Forelimb muscle (tissue), 1 donor: ENCODE results near the gene NAXE. TPM values are rescaled to one million over a fixed set of nuclear protein-coding genes. Genes with fewer than 3 reads are reported as not detected.
"Not testable (repeated sequence)": the region's sequence is repeated elsewhere in the genome, so short reads cannot be mapped to it uniquely, and the experiment has no call there.

Experiments used
- DNase-seq: peaks from one replicate; pipeline ENCODE4 v3.0.0-alpha.2; 2013; ENCODE audit warnings: low read depth
- polyA plus RNA-seq: library from polyadenylated mRNA; unstranded; fragments of 120-200 nt; gene quantifications from one replicate; pipeline ENCODE4 v1.2.1, GENCODE V29; 2013; ENCODE audit not compliant: insufficient read length

Gene NAXE
- polyA plus RNA-seq = 26.2 TPM

GRCh38 chr1:156591432-156592157 lies at the start of gene NAXE:
NAXE (plus strand) TSS chr1:156591776; CDS start chr1:156591805, 29 bp downstream.
- DNase-seq = peak; percentile 25

DNA sequence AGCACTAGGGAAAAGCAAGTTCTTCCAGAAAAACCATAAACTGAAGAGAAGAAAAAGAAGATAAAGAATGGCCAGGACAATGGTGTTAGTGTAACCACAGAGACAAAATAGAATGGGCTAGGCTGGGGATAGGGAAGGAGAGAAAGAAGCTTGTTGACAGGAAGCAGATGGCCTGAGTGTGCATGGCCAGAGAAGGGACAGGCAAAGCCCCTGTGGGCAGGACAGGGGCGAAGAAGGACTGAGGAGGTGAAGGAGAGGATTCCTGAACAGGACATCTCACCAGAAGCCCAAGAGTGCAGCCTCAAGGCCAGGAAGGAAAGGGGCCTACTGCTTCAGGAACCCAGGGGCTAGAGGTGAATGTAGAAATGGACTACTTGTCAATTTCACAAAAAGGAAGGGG lies 48.5 kb upstream of the NAXE start:
- no peak for DNase-seq

DNA sequence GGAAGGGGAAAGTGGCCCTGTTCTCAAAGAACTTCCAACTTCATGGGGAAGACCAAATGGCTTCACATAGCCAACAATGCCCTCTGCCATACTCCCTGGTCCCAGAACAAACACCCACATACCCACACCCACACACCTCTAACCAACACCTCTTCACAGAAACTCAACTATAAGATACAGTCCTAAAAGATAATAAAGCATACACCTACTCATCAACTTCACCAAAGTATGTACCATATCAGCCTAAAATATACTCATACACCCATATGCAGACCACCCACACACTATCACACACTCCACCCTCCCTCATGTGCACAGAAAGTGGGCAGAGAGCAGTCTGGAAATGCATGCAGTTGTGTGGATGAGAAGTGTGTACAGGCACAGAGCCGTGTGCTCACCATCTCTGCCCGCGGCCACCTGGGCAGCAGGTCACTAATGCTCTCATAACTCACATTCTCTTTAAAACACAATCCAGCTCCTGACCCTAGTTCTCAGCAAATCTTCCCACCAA lies 46.9 kb upstream of the NAXE start:
- no peak for DNase-seq

- DNase-seq = no peak
Measured at GRCh38 chr1:156546267-156546666, 45.3 kb upstream of the NAXE start.

GRCh38 chr1:156547434-156547833 lies 44.1 kb upstream of the NAXE start:
- no peak for DNase-seq

DNA sequence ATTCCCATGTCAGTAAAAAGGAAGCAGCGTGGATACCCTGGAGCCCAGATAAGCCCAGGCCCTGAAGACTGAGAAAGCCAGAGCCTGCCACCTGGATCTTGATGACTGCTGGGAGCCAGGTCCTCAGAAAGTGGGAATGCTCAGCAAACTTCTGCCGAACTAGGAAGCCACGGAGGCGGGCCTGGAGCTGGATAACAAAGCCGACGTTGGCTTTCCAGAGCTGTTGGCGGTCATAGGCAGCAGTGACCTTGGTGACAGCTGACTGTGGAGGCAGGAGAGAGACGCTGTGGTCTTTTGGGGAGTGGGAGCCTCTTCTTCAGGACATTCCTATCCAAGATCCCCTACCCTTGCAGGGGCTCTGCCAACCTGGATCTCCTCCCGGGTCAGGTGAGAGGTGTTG lies 43.6 kb upstream of the NAXE start:
- no peak for DNase-seq

DNA sequence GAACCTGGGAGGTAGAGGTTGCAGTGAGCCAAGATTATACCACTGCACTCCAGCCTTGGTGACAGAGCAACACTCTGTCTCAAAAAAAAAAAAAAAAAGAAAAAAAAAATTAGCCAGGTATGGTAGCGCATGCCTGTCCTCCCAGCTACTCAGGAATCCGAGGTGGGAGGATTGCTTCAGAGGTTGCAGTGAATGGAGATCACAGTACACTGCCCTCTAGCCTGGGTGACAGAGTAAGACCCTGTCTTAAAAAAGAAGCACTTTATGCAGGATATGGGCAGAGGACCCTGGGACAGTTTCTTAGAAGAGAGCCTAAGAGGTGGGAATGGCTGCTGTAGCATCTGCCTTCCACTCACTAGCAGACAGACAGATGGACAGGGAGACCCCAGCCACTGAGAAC lies 42.2 kb upstream of the NAXE start:
- DNase-seq = no peak

DNA sequence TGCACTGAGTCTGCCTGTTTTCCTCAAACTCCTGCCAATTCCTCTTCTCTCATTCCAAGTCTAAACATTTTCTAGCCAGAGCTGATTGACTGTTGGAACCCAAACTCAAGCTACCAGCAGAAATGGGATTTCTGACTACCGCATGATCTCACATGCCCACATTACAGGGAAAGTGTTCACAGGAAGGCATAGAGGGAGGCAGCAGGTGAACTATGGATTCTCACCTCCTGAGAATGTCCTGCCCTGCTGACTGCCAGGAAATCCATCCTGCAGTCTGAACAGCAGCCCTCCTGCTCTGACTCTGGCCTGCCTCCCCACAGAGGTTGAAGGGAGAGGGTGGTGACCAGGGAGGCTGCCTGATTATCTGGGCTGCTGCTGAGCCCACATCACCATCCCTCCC lies 41.7 kb upstream of the NAXE start:
- DNase-seq = no peak

GRCh38 chr1:156550346-156550745 lies 41.2 kb upstream of the NAXE start:
- DNase-seq = no peak

GRCh38 chr1:156551066-156551643 lies 40.4 kb upstream of the NAXE start:
- no peak for DNase-seq

GRCh38 chr1:156551869-156552268 lies 39.7 kb upstream of the NAXE start:
- no peak for DNase-seq

GRCh38 chr1:156552518-156552917 lies 39.1 kb upstream of the NAXE start:
- no peak for DNase-seq

DNA sequence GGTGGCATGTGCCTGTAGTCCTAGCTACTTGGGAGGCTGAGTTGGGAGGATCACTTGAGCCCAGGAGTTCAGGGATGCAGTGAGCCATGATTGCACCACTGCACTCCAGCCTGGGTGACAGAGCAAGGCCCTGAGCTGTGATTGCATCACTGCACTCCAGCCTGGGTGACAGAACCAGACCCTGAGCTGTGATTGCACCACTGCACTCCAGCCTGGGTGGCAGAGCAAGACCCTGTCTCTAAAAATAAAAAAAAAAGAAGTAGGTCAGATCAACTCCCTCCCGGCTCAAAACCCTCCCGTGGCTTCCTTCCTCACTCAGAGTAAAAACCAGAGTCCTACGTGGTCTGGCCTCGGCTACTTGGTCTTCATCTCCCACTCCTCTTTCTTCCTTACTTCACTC lies 38.6 kb upstream of the NAXE start:
- DNase-seq = not testable (repeated sequence)

DNA sequence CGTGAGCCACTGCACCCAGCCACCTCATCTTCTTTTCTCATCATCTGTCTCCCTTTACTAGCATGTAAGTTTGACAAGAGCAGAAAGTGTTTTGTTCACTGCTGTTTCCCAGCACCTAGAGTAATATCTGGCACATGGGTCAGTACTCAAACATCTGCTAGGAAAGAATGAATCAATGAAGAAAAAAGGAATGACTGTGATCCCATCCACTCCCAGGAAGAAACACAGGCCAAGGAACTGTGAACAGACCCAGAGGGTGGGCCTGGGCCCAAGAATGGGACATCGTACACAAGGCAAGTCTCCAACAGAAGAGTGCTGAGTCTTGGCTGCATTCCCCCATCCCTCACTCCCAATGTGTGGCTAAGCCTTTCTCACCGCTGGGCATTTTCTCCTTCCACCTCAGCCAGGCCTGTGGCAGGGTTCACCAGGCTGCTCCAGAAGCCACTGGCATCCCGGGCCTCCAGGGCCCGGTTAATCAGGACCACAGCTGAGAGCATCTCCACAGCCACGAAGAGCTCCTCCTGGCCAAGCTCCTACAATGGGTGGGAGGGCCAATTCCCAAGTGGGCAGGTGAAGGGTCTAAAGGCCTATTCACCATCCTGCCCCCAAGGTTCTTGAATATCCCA lies 37.6 kb upstream of the NAXE start:
- peak; percentile 28 for DNase-seq

- DNase-seq = no peak
Measured at GRCh38 chr1:156554971-156555370, 36.6 kb upstream of the NAXE start.

- DNase-seq = no peak
Measured at GRCh38 chr1:156555715-156556114, 35.9 kb upstream of the NAXE start.

DNA sequence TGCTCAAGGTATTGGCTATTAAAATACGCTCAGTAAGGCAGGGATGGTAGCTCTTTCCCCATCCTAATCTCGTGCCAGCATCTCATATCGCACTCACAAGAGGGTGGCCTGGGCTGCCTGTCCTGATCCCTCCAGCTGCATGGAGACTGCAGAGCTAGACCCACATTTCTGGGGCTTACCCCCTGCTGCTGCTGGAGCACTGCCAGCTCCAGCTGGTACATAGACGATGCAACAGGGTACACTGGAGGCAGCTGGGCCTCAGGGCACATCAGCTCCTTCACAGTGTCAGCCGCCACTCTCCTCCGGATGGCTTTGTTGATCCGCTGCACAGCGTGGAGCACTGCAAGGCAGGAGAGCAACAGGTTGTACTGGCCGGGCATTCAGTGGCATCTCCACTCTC lies 35.2 kb upstream of the NAXE start:
- DNase-seq = no peak

- no peak for DNase-seq
Measured at GRCh38 chr1:156559086-156559796, 32.3 kb upstream of the NAXE start.

DNA sequence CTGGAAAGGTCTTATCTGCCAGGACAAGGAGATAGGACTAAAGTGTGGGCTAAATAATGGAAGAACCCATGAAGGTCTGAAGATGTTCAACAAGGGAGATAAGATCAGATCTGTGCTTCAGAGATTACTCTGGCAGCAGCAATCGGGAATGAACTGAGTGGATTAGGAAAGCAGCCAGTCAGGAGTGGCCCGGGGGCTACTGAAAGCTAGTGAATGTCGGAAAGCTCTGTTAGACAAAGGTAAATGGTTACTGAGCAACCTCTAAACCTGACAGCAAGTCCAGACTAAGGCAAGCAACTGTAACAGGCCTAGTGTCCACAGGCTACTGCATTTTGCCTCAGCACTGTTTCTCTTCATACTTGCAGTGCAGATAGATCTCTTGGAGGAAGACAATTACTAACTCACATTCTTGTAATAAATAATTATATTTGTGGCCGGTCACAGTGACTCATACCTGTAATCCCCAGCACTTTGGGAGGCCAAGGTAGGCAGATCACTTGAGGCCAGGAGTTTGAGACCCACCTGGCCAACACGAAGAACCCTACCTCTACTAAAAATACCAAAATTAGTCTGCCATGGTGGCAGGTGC lies 31.7 kb upstream of the NAXE start:
- DNase-seq = no peak

DNA sequence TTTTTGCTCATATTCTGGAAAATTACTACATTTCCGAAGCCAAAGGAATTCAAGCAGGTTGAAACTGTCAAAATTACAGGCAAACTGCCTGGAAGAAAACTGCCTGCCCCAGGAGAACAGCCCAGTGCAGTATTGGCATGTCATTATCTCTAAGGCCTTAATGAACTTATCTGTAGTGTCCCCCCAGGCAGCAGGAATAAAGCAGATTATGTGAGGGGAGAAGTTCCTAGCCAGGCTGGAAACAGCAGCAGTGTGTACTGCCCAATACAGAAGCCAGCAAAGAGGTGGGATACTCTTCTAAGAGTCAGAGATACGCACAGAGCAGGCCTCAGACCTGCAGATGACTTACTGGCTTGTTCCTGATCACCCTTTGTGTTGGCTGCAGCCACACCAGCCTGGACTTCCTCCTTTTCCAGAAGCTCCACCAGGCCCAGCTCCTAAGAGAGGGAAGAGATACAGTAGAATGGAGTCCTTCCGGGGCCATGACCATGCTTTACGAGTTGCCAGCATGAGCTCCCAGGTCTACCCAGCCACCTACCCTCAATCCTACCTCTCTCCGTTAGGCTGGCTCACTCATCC lies 30.9 kb upstream of the NAXE start:
- DNase-seq = no peak

GRCh38 chr1:156565519-156565918 lies 26.1 kb upstream of the NAXE start:
- DNase-seq = no peak

DNA sequence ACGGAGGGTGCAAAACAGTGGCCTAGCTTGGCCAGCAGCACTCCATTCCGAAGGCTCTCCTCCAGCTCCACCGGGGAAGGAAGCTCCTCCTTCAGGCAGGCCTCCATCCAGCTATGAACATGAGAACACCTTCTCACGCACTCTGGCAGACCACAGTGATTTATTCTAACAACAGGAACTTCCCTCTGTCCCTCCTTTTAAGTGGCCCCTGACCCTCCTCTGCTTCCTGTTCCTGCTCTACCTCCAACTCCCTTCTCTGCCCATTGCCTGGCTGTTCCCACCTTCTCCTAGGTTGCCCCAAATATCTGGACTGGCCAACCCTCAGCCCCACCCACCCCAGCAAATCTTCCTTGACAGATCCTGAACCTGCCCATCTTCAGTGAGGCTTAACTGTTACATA lies 25.1 kb upstream of the NAXE start:
- DNase-seq = no peak
